OCI-LY3 (cell line): ENCODE results near the gene LSM3.

ENCODE experiments used
- CTCF ChIP-seq: fragments of 200-600, 300-600 bp; sonication (generic); IDR thresholded peaks from 2 replicates; pipeline ENCODE4 v1.5.1; 2014; ENCODE audit warnings: antibody characterized with exemption, low read length, low read depth
- EZH2phosphoT487 ChIP-seq: fragments of 200-600 bp; shearing (Covaris generic); IDR thresholded peaks from 2 replicates; pipeline ENCODE4 v1.6.1; 2018; ENCODE audit warnings: antibody characterized with exemption, mixed run types, low read depth

- TF ChIP-seq CTCF (no peak), EZH2phosphoT487 (no peak)
Measured at GRCh38 chr3:14222457-14222856, 43.8 kb downstream of the LSM3 start.
